BLaER1 treated with 17β-estradiol and CSF1 and Interleukin-3, amounts not matched to agents 10 nM and 100 nM (cell line): ENCODE results near the gene SEMA3B.

Experiments
- H3K27ac ChIP-seq, 11 experiments: shearing (Covaris generic); formaldehyde crosslinking; 2 replicates each; pipeline ENCODE4 v1.8.1; 2022
- H3K27me3 ChIP-seq, 11 experiments: shearing (Covaris generic); formaldehyde crosslinking; 2 replicates each; pipeline ENCODE4 v1.8.1; 2022
- H3K36me3 ChIP-seq, 11 experiments: shearing (Covaris generic); formaldehyde crosslinking; 2 replicates each; pipeline ENCODE4 v1.8.1; 2022
- H3K4me1 ChIP-seq, 10 experiments: shearing (Covaris generic); formaldehyde crosslinking; 2 replicates each; pipeline ENCODE4 v1.8.1; 2022
- H3K4me2 ChIP-seq, 11 experiments: shearing (Covaris generic); formaldehyde crosslinking; 2 replicates each; pipeline ENCODE4 v1.8.1; 2022
- H3K4me3 ChIP-seq, 10 experiments: shearing (Covaris generic); formaldehyde crosslinking; 2 replicates each; pipeline ENCODE4 v1.8.1; 2022
- H3K9ac ChIP-seq, 11 experiments: shearing (Covaris generic); formaldehyde crosslinking; 2 replicates each; pipeline ENCODE4 v1.8.1; 2022
- H3K9me3 ChIP-seq, 11 experiments: shearing (Covaris generic); formaldehyde crosslinking; replicated peaks in 1 of 11; 2 replicates each; pipeline ENCODE4 v1.8.1; 2022
- H4K20me1 ChIP-seq, 11 experiments: shearing (Covaris generic); formaldehyde crosslinking; 2 replicates each; pipeline ENCODE4 v1.8.1; 2022
- Cebpa-rat ChIP-seq, 11 experiments: shearing (Covaris generic); IDR thresholded peaks; 2 replicates each; pipeline ENCODE4 v1.8.1; 2022

The SEMA3B gene

GRCh38 chr3:50235716-50236483 is 33.0 kb upstream of the SEMA3B start, which contains the start of gene GNAI2:
Gene GNAI2 (plus strand): TSS chr3:50236204. CDS start chr3:50236336, 132 bp downstream.
- Histone ChIP-seq H3K27ac (peak within 1 kb of the TSS; percentile 83 to 99 (median 94)), H3K36me3 (peaks cover 16 to 31% (median 23%) of the 10 kb centered on the region in 11 experiments; a peak in 20 of 22 replicates), H3K9ac (peak within 1 kb of the TSS; percentile 92 to 99 (median 97)), H3K9me3 (no peaks in the 10 kb centered on the region), H3K27me3 (no peaks in the 10 kb centered on the region), H3K4me3 (peak within 1 kb of the TSS; percentile 85 to 100 (median 94)), H4K20me1 (peaks cover 36 to 49% (median 45%) of the 10 kb centered on the region in 11 experiments), H3K4me1 (peaks cover 44 to 62% (median 52%) of the 10 kb centered on the region in 10 experiments), H3K4me2 (peak within 1 kb of the TSS; percentile 90 to 100 (median 97))
- TF ChIP-seq Cebpa-rat (IDR thresholded peaks at IDR 0.05): no peak

DNA sequence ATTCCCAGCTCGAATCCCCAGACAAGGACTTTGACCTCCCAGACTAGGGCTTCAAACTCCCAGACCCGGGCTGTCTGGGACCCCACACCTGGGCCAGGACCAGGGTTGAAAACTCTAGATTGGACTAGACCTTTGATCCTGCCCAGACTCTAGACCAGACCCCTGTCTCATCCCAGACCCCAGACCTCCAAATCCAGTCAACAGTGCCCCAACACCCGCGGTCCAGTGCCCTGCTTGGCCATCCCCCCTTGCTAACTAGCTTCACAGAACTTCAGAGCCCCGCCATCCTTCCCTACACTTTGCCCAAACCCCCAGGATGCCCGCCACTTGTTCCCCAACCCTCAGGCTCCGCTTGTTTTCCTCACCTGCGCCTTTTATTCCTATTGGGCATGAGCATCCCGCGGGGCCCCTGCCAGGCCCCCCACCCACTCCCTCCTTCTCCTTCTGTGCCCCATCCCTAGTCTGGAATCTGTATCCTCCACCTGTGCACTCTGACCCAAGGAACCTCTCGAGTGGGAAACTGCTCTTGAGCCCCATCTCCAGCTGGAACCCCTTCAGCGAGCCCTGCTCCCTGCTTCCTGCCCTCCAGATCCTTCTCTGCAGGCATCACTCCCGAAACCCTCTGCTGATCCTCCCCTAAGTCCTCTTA is 32.3 kb upstream of the SEMA3B start:
- H3K27ac ChIP-seq: peak overlapping the region; percentile 83 to 99 (median 94)

DNA sequence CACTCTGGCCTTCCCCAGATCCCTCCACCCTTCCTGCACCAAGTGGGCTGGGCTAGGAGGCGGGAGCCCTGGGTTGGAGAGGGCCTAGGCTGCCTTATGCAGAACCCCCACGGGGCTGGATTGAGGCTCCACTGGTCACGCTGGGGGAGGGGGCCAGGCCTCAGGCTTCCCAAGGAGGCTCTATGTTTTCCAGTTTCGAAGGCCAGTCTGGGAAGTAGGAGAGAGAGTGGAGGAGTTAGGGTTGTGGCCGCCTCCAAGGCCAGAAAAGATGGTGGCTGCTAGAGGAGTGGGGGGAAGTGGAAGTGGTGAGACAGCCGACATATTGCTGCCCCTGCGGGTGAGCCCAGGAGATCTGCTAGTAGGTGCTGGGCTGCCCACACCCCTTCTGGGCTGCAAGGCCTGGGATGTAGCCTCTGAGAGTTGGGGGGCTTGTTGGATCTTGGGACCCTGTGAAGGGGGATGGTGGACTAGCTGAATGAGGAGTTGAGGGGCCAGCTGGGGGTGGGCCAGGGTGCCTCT is 31.8 kb upstream of the SEMA3B start:
- Histone ChIP-seq H3K27ac (peak overlapping the region; percentile 83 to 99 (median 94)), H3K36me3 (peaks cover 16 to 41% (median 30%) of the 10 kb centered on the region in 11 experiments; a peak in 20 of 22 replicates), H3K27me3 (no peaks in the 10 kb centered on the region), H3K4me3 (peak overlapping the region; percentile 85 to 100 (median 94)), H3K9me3 (no peaks in the 10 kb centered on the region), H3K4me2 (peak overlapping the region; percentile 90 to 100 (median 97)), H4K20me1 (peaks cover 49 to 62% (median 58%) of the 10 kb centered on the region in 11 experiments), H3K4me1 (peaks cover 55 to 67% (median 62%) of the 10 kb centered on the region in 10 experiments), H3K9ac (peak overlapping the region; percentile 92 to 99 (median 97))
- TF ChIP-seq Cebpa-rat (IDR thresholded peaks at IDR 0.05): no peak

More for the DNA sequence above, 32.3 kb upstream of the SEMA3B start:
- Histone ChIP-seq H3K4me3 (peak overlapping the region; percentile 85 to 100 (median 94)), H3K9me3 (no peaks in the 10 kb centered on the region), H3K4me1 (peaks cover 49 to 62% (median 57%) of the 10 kb centered on the region in 10 experiments), H3K4me2 (peak overlapping the region; percentile 90 to 100 (median 97)), H3K36me3 (peaks cover 16 to 38% (median 28%) of the 10 kb centered on the region in 11 experiments; a peak in 20 of 22 replicates), H3K27me3 (no peaks in the 10 kb centered on the region), H3K9ac (peak overlapping the region; percentile 92 to 99 (median 97)), H4K20me1 (peaks cover 43 to 56% (median 52%) of the 10 kb centered on the region in 11 experiments)
- TF ChIP-seq Cebpa-rat (IDR thresholded peaks at IDR 0.05): no peak

DNA sequence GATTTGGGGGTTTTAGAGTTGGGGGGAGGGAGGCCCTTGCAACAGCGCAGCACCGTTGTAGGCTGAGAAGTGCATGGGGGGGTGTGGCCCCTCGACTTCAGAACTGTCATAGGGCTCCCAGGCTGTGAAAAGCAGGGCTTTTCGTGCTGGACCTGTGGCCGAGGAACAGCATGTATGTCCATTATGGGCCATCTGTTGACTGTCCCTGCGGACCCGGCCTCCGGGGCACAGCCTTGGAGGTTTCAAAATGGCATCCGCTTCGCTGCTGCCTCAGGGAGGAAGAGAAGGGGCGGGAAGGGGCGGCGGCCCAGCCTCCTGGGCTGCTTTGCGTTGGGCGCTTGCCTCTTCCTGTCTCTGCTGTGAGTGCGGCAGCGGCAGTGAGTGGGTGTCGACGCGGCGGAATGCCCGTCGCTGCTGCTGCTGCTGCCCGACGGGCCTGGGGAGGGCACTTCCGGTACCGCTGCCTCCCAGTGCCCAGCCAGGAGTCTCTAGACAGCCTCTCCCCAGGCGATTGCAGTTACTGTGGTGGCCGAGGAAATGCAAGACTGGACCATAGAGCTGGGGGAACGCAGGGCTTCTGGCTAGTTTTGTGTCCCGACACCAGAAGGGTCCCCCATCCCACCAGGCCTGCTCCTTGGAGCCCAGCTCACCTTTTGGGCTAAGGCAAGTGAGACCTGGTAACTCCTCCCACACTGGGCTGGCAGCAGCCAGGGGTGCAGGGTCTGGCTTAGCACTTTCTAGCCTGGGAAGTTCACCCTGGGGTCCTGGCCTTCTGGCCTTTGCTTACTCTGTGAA is 31.0 kb upstream of the SEMA3B start:
- peak overlapping the region; percentile 85 to 100 (median 94) for H3K4me3 ChIP-seq
- peak overlapping the region; percentile 83 to 99 (median 94) for H3K27ac ChIP-seq
- TF ChIP-seq Cebpa-rat (IDR thresholded peaks at IDR 0.05): no peak
- no peaks in the 10 kb centered on the region for H3K27me3 ChIP-seq
- peak overlapping the region; percentile 90 to 100 (median 97) for H3K4me2 ChIP-seq
- peaks cover 63 to 73% (median 69%) of the 10 kb centered on the region in 10 experiments for H3K4me1 ChIP-seq
- H3K36me3 ChIP-seq: peaks cover 16 to 41% (median 30%) of the 10 kb centered on the region in 11 experiments; a peak in 20 of 22 replicates
- H4K20me1 ChIP-seq: peaks cover 50 to 68% (median 63%) of the 10 kb centered on the region in 11 experiments
- no peaks in the 10 kb centered on the region for H3K9me3 ChIP-seq
- peak overlapping the region; percentile 92 to 99 (median 97) for H3K9ac ChIP-seq

- peaks cover 18 to 43% (median 34%) of the 10 kb centered on the region in 11 experiments; a peak in 20 of 22 replicates for H3K36me3 ChIP-seq
- peak overlapping the region; percentile 90 to 100 (median 97) for H3K4me2 ChIP-seq
- H3K4me1 ChIP-seq: peaks cover 67 to 76% (median 71%) of the 10 kb centered on the region in 10 experiments
- no peaks in the 10 kb centered on the region for H3K9me3 ChIP-seq
- no peak for TF ChIP-seq Cebpa-rat (IDR thresholded peaks at IDR 0.05)
- H3K9ac ChIP-seq: peak overlapping the region; percentile 92 to 99 (median 97)
- peaks cover 50 to 74% (median 64%) of the 10 kb centered on the region in 11 experiments for H4K20me1 ChIP-seq
- H3K27me3 ChIP-seq: no peaks in the 10 kb centered on the region
- peak overlapping the region; percentile 83 to 99 (median 94); a peak in 21 of 22 replicates for H3K27ac ChIP-seq
- peak overlapping the region; percentile 85 to 100 (median 94) for H3K4me3 ChIP-seq
These were observed 30.4 kb upstream of the SEMA3B start for GRCh38 chr3:50238549-50239026.

DNA sequence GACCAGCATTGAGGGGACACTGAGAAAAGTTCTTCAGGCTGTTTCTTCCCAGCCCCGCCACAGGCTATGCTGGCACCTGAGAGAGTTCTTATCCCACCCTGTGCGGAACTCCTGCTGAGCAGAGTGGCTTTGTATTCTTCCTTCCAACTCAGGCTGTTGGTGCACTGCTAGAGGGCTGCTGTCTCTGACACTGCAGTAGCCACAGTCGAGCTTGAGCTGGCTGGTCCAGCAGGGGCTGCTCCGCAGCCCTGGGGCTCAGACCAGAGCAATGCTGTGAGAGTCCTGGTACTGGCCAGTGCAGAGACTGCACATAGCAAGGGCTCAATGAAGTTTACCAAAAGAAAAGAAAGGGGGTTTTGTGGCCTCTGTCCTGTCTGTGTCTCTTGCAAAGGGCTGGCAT is 29.3 kb upstream of the SEMA3B start:
- H3K4me1 ChIP-seq: peaks cover 67 to 80% (median 75%) of the 10 kb centered on the region in 10 experiments
- peak overlapping the region; percentile 83 to 99 (median 94); a peak in 21 of 22 replicates for H3K27ac ChIP-seq
- H3K4me2 ChIP-seq: peak overlapping the region; percentile 90 to 100 (median 97)

GRCh38 chr3:50241163-50241562 is 27.8 kb upstream of the SEMA3B start:
- H3K4me3 ChIP-seq: peak overlapping the region in 7 of 10 experiments; percentile 33 to 100 (median 52); a peak in 11 of 20 replicates
- peak overlapping the region; percentile 73 to 99 (median 97) for H3K9ac ChIP-seq
- no peaks in the 10 kb centered on the region for H3K9me3 ChIP-seq
- H3K4me1 ChIP-seq: peaks cover 73 to 86% (median 81%) of the 10 kb centered on the region in 10 experiments
- peaks cover 54 to 98% (median 76%) of the 10 kb centered on the region in 11 experiments for H4K20me1 ChIP-seq
- H3K27me3 ChIP-seq: no peaks in the 10 kb centered on the region
- peak overlapping the region; percentile 90 to 99 (median 94) for H3K27ac ChIP-seq
- TF ChIP-seq Cebpa-rat (IDR thresholded peaks at IDR 0.05): no peak
- H3K4me2 ChIP-seq: peak overlapping the region; percentile 90 to 100 (median 97)
- H3K36me3 ChIP-seq: peaks cover 21 to 65% (median 44%) of the 10 kb centered on the region in 11 experiments; a peak in 20 of 22 replicates

More for the DNA sequence above, 29.3 kb upstream of the SEMA3B start:
- Histone ChIP-seq H3K4me3 (peak overlapping the region in 7 of 10 experiments; percentile 11 to 100 (median 96); a peak in 10 of 20 replicates), H3K9me3 (no peaks in the 10 kb centered on the region), H3K9ac (peak overlapping the region; percentile 92 to 99 (median 97); a peak in 21 of 22 replicates), H4K20me1 (peaks cover 53 to 84% (median 67%) of the 10 kb centered on the region in 11 experiments), H3K36me3 (peaks cover 21 to 54% (median 43%) of the 10 kb centered on the region in 11 experiments; a peak in 20 of 22 replicates), H3K27me3 (no peaks in the 10 kb centered on the region)
- TF ChIP-seq Cebpa-rat (IDR thresholded peaks at IDR 0.05): no peak
